GM23338 (cell line): ENCODE results near the gene NXN. TPM values are rescaled to one million over a fixed set of nuclear protein-coding genes. Genes with fewer than 3 reads are reported as not detected.

ENCODE experiments used
- ATAC-seq: fragments of 200-7000 bp; cut with Tn5 transposase; 3 replicates; pipeline ENCODE4 v1.9.1; 2020
- DNase-seq: peaks from one replicate; pipeline ENCODE4 v3.0.0-alpha.2; 2015; ENCODE audit warnings: low spot score
- H2AFZ ChIP-seq: fragments of 200-600 bp; sonication (generic); 2 replicates; pipeline ENCODE4 v1.8.0; 2016; ENCODE audit warnings: antibody characterized with exemption, mild to moderate bottlenecking, moderate library complexity
- H3F3A ChIP-seq: fragments of 200-600 bp; sonication (generic); replicated peaks from 2 replicates; pipeline ENCODE4 v1.8.0; 2017; ENCODE audit warnings: antibody characterized with exemption, mixed run types, low read depth
- H3K27ac ChIP-seq: fragments of 200-600 bp; sonication (generic); 2 replicates; pipeline ENCODE4 v1.6.1; 2016; ENCODE audit warnings: low read depth
- H3K27me3 ChIP-seq: fragments of 200-600 bp; sonication (generic); 2 replicates; pipeline ENCODE4 v1.8.0; 2016; ENCODE audit warnings: mild to moderate bottlenecking, mixed run types, moderate library complexity; ENCODE audit not compliant: insufficient read depth
- H3K36me3 ChIP-seq: fragments of 200-600 bp; sonication (generic); 2 replicates; pipeline ENCODE4 v1.8.0; 2016; ENCODE audit warnings: mild to moderate bottlenecking; ENCODE audit not compliant: insufficient read depth
- H3K4me1 ChIP-seq: fragments of 200-600 bp; sonication (generic); 2 replicates; pipeline ENCODE4 v1.8.0; 2016; ENCODE audit warnings: mild to moderate bottlenecking, moderate library complexity; ENCODE audit not compliant: insufficient read depth
- H3K4me2 ChIP-seq: fragments of 200-600 bp; sonication (generic); 2 replicates; pipeline ENCODE4 v1.7.1; 2017; ENCODE audit warnings: mixed run types
- H3K4me3 ChIP-seq: fragments of 200-600 bp; sonication (generic); 2 replicates; pipeline ENCODE4 v1.6.1; 2016; ENCODE audit warnings: mixed run types
- H3K79me2 ChIP-seq: fragments of 200-600 bp; sonication (generic); replicated peaks from 2 replicates; pipeline ENCODE4 v1.8.0; 2017; ENCODE audit warnings: mild to moderate bottlenecking; ENCODE audit not compliant: insufficient read depth
- H3K9me2 ChIP-seq: fragments of 200-600 bp; sonication (generic); 2 replicates; pipeline ENCODE4 v1.8.0; 2017; ENCODE audit not compliant: insufficient read depth
- H4K20me1 ChIP-seq: fragments of 200-600 bp; sonication (generic); replicated peaks from 2 replicates; pipeline ENCODE4 v1.8.0; 2017; ENCODE audit warnings: mild to moderate bottlenecking; ENCODE audit not compliant: insufficient read depth
- H3K27ac Mint-ChIP-seq: 2 replicates; pipeline ENCODE4 v1.8.0; 2020; ENCODE audit warnings: inconsistent platforms, mild to moderate bottlenecking, moderate library complexity, mixed read lengths
- H3K27me3 Mint-ChIP-seq: 3 replicates; pipeline ENCODE4 v1.8.0; 2022; ENCODE audit warnings: low read depth, mild to moderate bottlenecking, moderate library complexity, mixed read lengths, inconsistent platforms; ENCODE audit not compliant: insufficient read depth, poor library complexity
- H3K36me3 Mint-ChIP-seq: 3 replicates; pipeline ENCODE4 v1.8.0; 2021; ENCODE audit warnings: low read depth, mild to moderate bottlenecking, inconsistent platforms, moderate library complexity, mixed read lengths
- H3K4me1 Mint-ChIP-seq: 3 replicates; pipeline ENCODE4 v1.8.0; 2020; ENCODE audit warnings: mild to moderate bottlenecking, inconsistent platforms, mixed read lengths
- H3K4me3 Mint-ChIP-seq: 3 replicates; pipeline ENCODE4 v1.8.0; 2021; ENCODE audit warnings: moderate library complexity, mild to moderate bottlenecking, inconsistent platforms, mixed read lengths
- H3K9me3 Mint-ChIP-seq: 3 replicates; pipeline ENCODE4 v1.8.0; 2020; ENCODE audit warnings: moderate library complexity, mild to moderate bottlenecking, inconsistent platforms, mixed read lengths
- CREB1 ChIP-seq: fragments of 250-450 bp; sonication (Bioruptor Pico); IDR thresholded peaks from 2 replicates; pipeline ENCODE4 v1.5.0; 2020; ENCODE audit warnings: low read depth, mild to moderate bottlenecking, moderate library complexity
- EZH2 ChIP-seq: fragments of 200-600 bp; sonication (generic); IDR thresholded peaks from one replicate; pipeline ENCODE4 v1.8.0; 2017; ENCODE audit warnings: antibody characterized with exemption, mild to moderate bottlenecking, low read depth; ENCODE audit not compliant: unreplicated experiment
- JUNB ChIP-seq: IDR thresholded peaks from one replicate; pipeline ENCODE4 v1.6.1; 2016; ENCODE audit warnings: antibody characterized with exemption; ENCODE audit not compliant: unreplicated experiment
- NANOG ChIP-seq: IDR thresholded peaks from 2 replicates; pipeline ENCODE4 v1.6.1; 2016; ENCODE audit warnings: antibody characterized with exemption, borderline replicate concordance
- POLR2AphosphoS5 ChIP-seq: IDR thresholded peaks from 2 replicates; pipeline ENCODE4 v1.6.1; 2016; ENCODE audit warnings: antibody characterized with exemption, low read depth
- STAT1 ChIP-seq: IDR thresholded peaks from one replicate; pipeline ENCODE4 v1.6.1; 2016; ENCODE audit warnings: antibody characterized with exemption; ENCODE audit not compliant: unreplicated experiment
- ZNF114 ChIP-seq: fragments of 250-450 bp; sonication (Bioruptor Pico); IDR thresholded peaks from 2 replicates; pipeline ENCODE4 v1.5.0; 2020; ENCODE audit warnings: mild to moderate bottlenecking, moderate library complexity
- ZNF462 ChIP-seq: fragments of 250-450 bp; sonication (Bioruptor Pico); IDR thresholded peaks from 2 replicates; pipeline ENCODE4 v1.5.0; 2020; ENCODE audit warnings: mild to moderate bottlenecking, moderate library complexity
- polyA plus RNA-seq: library from polyadenylated mRNA; unstranded; fragments of >200 nt; fragmentation: Nextera tagmentation; extraction: Ambion mirVana; gene quantifications from 2 replicates; pipeline ENCODE4 v1.2.1, GENCODE V29; 2016
- total RNA-seq: library from RNA; depleted of rRNA; stranded (reverse); fragments of >200 nt; shearing (Covaris generic); gene quantifications from 2 replicates; pipeline ENCODE4 v1.2.3, GENCODE V29; 2014
- TF ChIP-seq, protein P1 (sequence below): IDR thresholded peaks from 2 replicates; pipeline ENCODE4 v1.6.1; 2016; ENCODE audit warnings: antibody characterized with exemption

NXN gene
- total and polyA plus RNA-seq, 2 experiments from 2014 or later = 31.8 to 105 TPM

DNA sequence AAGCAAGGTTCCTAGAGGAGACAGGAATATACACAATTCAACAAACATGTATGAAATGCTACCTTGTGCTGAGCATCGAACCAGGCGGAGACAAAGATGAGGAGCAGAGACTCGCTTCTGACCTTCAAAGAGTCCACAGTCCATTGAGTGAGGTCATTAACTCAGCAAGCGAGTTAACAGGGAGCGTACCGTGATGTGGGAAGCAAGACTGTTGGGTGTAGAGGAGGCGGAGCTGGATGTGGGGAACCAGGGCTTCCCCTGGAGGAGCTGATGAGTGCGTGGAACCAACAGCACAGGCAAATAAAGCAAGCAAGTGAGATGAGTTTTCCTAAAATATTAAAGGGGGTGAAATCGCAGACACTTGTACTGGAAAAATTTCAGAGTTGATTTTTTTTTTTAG is 65.0 kb downstream of the NXN start:
- Histone ChIP-seq H3K36me3 (no peaks in the 10 kb centered on the region), H4K20me1 (peaks cover 8% of the 10 kb centered on the region), H3K4me1 (peaks cover 44% of the 10 kb centered on the region), H3K27ac (peak overlapping the region; percentile 89; the same call in 1 of the 2 replicates), H2AFZ (no peak overlapping the region), H3F3A (peaks cover 7% of the 10 kb centered on the region; the same call in 1 of the 2 replicates), H3K79me2 (peaks cover 92% of the 10 kb centered on the region), H3K4me3 (no peak overlapping the region), H3K9me2 (no peaks in the 10 kb centered on the region), H3K27me3 (no peaks in the 10 kb centered on the region), H3K4me2 (no peak overlapping the region)
- DNase-seq = no peak
- Mint-ChIP-seq H3K9me3 (no peaks in the 10 kb centered on the region; the same call in 2 of the 3 replicates), H3K27me3 (peaks cover 17% of the 10 kb centered on the region), H3K4me3 (no peak overlapping the region), H3K36me3 (peaks cover 7% of the 10 kb centered on the region), H3K4me1 (peaks cover 48% of the 10 kb centered on the region), H3K27ac (peak overlapping the region; percentile 70; the same call in 1 of the 2 replicates)
- no peak; the same call in 2 of the 3 replicates for ATAC-seq
- TF ChIP-seq POLR2AphosphoS5 (no peak), ZNF114 (no peak)
- TF ChIP-seq, protein P1, sequence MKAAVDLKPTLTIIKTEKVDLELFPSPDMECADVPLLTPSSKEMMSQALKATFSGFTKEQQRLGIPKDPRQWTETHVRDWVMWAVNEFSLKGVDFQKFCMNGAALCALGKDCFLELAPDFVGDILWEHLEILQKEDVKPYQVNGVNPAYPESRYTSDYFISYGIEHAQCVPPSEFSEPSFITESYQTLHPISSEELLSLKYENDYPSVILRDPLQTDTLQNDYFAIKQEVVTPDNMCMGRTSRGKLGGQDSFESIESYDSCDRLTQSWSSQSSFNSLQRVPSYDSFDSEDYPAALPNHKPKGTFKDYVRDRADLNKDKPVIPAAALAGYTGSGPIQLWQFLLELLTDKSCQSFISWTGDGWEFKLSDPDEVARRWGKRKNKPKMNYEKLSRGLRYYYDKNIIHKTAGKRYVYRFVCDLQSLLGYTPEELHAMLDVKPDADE = no peak

- peaks cover 4% of the 10 kb centered on the region for H3K36me3 Mint-ChIP-seq
- peaks cover 93% of the 10 kb centered on the region for H3K79me2 ChIP-seq
Observed at GRCh38 chr17:913207-913606, 66.4 kb downstream of the NXN start.

DNA sequence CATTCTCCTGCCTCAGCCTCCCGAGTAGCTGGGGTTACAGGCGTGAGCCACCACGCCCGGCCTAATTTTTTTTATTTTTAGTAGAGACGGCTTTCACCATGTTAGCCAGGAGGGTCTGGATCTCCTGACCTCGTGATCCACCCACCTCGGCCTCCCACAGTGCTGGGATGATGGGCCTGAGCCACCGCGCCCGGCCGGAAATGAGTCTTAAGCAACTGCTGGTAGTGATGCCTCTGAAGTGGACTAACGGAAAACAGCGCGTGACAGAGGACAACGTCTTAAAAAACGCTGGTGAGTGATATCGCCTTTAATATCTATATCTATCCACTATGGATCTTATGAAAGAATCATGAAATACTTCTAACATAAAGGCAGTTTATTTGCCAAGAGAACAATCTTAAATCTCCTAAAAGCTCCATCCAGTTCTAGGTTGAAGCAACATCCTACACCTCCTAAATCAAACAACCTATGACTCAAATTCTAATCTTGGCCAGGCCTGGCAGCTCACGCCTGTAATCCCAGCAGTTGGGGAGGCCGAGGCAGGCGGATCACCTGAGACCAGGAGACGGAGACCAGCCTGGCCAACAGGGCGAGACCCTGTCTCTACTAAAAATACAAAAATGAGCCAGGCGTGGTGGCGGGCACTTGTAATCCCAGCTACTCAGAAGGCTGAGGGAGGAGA is 69.8 kb downstream of the NXN start:
- H3K4me1 ChIP-seq = peaks cover 34% of the 10 kb centered on the region
- no peak overlapping the region for H3K4me2 ChIP-seq
- peaks cover 11% of the 10 kb centered on the region for H3K27me3 Mint-ChIP-seq
- peak overlapping the region; percentile 10; the same call in 1 of the 2 replicates for H3K27ac ChIP-seq
- peaks cover 22% of the 10 kb centered on the region for H4K20me1 ChIP-seq
- H3K4me3 ChIP-seq = no peak overlapping the region
- H3K27ac Mint-ChIP-seq = no peak overlapping the region
- no peaks in the 10 kb centered on the region for H3K36me3 ChIP-seq
- peaks cover 36% of the 10 kb centered on the region for H3K4me1 Mint-ChIP-seq
- H3K27me3 ChIP-seq = no peaks in the 10 kb centered on the region
- no peaks in the 10 kb centered on the region for H3K9me2 ChIP-seq
- DNase-seq = no peak
- H2AFZ ChIP-seq = no peak overlapping the region
- no peak overlapping the region for H3K4me3 Mint-ChIP-seq
- H3K9me3 Mint-ChIP-seq = no peaks in the 10 kb centered on the region
- H3K36me3 Mint-ChIP-seq = no peaks in the 10 kb centered on the region
- H3F3A ChIP-seq = no peaks in the 10 kb centered on the region
- no peak for ATAC-seq
- peaks cover 100% of the 10 kb centered on the region for H3K79me2 ChIP-seq
- TF ChIP-seq ZNF462 (CRISPR knock-in tag) (no peak), NANOG (no peak), STAT1 (no peak), JUNB (no peak)

More at GRCh38 chr17:913207-913606, 66.4 kb downstream of the NXN start:
- no peak overlapping the region; the same call in 1 of the 2 replicates for H3K27ac ChIP-seq
- TF ChIP-seq EZH2 (no peak), CREB1 (CRISPR knock-in tag) (no peak), JUNB (no peak)
- Mint-ChIP-seq H3K27ac (no peak overlapping the region), H3K27me3 (peaks cover 21% of the 10 kb centered on the region), H3K9me3 (no peaks in the 10 kb centered on the region; the same call in 2 of the 3 replicates), H3K4me1 (peaks cover 49% of the 10 kb centered on the region), H3K4me3 (no peak overlapping the region)
- DNase-seq (no peak), ATAC-seq (no peak)
- H3F3A ChIP-seq = 0 out of 2 replicates have a peak, but pooled peaks cover 7% of the 10 kb centered on the region
- no peaks in the 10 kb centered on the region for H3K27me3 ChIP-seq
- H3K4me3 ChIP-seq = no peak overlapping the region
- H2AFZ ChIP-seq = no peak overlapping the region
- peaks cover 11% of the 10 kb centered on the region for H4K20me1 ChIP-seq
- H3K4me1 ChIP-seq = peaks cover 42% of the 10 kb centered on the region
- no peak overlapping the region for H3K4me2 ChIP-seq
- H3K36me3 ChIP-seq = no peaks in the 10 kb centered on the region
- H3K9me2 ChIP-seq = no peaks in the 10 kb centered on the region
